ENCODE data around the gene TREML4.

TREML4 gene

DNA sequence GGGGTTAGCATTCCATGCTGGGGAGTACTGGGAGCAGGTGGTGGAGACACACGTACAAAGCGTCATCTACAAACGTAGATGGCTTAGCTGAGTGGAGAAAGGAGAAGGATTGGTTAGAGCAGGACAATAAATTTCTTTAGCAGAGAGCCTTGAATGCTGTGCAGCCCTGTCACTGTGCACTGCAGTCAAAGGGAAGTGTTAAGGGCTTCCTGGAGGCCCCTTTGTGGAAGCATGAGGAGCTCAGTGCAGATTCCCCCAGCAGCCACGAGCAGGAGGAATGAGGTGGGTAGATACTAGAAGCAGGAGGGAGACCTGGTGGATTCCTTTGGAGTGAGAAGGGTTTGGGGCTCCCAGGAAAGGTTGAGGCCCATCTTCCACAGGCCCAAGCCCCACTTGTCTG is 6.1 kb upstream of the TREML4 start:
- H3K36me3 ChIP-seq: no peaks in the 10 kb centered on the region
- no peak overlapping the region for H3K4me3 ChIP-seq (ENCODE audit: low read depth, low read length)
- H3K27ac ChIP-seq: no peak overlapping the region
- DNase-seq: no peak
- TF ChIP-seq, protein P1, sequence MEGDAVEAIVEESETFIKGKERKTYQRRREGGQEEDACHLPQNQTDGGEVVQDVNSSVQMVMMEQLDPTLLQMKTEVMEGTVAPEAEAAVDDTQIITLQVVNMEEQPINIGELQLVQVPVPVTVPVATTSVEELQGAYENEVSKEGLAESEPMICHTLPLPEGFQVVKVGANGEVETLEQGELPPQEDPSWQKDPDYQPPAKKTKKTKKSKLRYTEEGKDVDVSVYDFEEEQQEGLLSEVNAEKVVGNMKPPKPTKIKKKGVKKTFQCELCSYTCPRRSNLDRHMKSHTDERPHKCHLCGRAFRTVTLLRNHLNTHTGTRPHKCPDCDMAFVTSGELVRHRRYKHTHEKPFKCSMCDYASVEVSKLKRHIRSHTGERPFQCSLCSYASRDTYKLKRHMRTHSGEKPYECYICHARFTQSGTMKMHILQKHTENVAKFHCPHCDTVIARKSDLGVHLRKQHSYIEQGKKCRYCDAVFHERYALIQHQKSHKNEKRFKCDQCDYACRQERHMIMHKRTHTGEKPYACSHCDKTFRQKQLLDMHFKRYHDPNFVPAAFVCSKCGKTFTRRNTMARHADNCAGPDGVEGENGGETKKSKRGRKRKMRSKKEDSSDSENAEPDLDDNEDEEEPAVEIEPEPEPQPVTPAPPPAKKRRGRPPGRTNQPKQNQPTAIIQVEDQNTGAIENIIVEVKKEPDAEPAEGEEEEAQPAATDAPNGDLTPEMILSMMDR (IDR thresholded peaks at IDR 0.05; ENCODE audit: low read depth, low read length): no peak
- H3K9me3 ChIP-seq (ENCODE audit: severe bottlenecking): peaks cover 6% of the 10 kb centered on the region
- H3K27me3 ChIP-seq (ENCODE audit: insufficient read depth, low read depth, severe bottlenecking): peaks cover 3% of the 10 kb centered on the region

DNA sequence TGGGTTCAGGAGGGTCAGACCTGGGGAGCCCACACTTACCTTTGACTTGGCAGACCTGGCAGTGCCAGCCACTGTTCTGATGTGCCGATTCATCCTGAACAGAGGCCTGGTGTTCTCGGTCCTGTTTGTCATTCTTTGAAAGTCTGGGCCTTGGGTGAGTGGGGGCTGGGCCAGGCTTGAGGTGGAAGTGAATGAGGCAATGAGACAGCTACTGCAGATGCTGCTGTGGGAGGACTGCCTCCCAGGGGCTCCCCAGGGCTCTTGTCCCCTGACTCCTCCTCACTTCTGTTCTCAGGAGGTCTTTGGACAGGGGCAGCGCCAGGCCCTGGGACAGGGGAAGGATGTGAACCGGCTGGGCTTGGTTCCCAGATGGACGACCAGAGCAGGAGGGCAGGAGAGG is 5.6 kb upstream of the TREML4 start:
- Histone ChIP-seq H3K4me3 (ENCODE audit: low read depth, low read length) (no peak overlapping the region), H3K9me3 (ENCODE audit: severe bottlenecking) (peaks cover 6% of the 10 kb centered on the region), H3K36me3 (no peaks in the 10 kb centered on the region), H3K27me3 (ENCODE audit: insufficient read depth, low read depth, severe bottlenecking) (peaks cover 3% of the 10 kb centered on the region), H3K27ac (no peak overlapping the region)
- no peak for DNase-seq
- TF ChIP-seq, protein P1 (IDR thresholded peaks at IDR 0.05; ENCODE audit: low read depth, low read length): no peak

DNA sequence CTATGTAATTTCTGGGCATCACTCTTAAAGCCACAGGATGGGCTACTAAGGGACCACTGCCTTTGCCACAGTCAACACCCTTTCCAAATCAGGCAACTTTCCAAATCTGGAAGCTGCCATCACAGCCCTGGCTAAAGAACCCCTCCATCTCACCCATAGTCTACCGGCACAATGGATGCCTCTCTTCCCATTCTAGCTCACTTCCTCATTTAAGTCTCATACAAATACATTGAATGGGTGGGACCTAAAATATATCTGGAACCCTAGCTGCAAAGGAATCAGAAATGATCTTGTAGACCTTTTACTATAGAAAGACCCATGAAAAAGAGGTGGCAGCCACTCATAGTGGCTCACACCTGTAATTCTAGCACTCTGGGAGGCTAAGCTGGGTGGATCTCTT is 3.3 kb upstream of the TREML4 start:
- Histone ChIP-seq H3K9me3 (ENCODE audit: severe bottlenecking) (peaks cover 6% of the 10 kb centered on the region), H3K36me3 (no peaks in the 10 kb centered on the region), H3K4me3 (ENCODE audit: low read depth, low read length) (no peak overlapping the region), H3K27ac (no peak overlapping the region), H3K27me3 (ENCODE audit: insufficient read depth, low read depth, severe bottlenecking) (peaks cover 3% of the 10 kb centered on the region)
- TF ChIP-seq, protein P1 (IDR thresholded peaks at IDR 0.05; ENCODE audit: low read depth, low read length): no peak
- DNase-seq: no peak

DNA sequence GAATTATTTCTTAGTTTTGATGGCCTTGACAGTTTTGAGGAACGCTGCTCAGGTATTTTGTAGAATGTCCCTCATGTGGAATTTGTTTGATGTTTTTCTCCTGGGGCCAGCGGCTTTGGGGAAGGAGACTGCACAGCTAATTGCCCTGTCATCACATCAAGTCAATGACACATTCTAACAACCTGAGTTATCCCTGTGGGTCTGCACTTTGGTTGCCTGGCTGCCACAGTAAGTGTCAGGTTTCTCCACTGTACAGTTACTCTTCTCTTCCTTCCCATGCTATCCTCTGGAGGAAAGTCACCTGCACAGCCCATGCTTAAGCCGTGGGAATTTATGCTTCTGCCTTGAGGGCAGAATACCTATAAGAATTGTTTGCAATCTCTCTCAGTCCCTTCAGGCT is 1.4 kb upstream of the TREML4 start:
- Histone ChIP-seq H3K9me3 (ENCODE audit: severe bottlenecking) (no peaks in the 10 kb centered on the region), H3K4me3 (ENCODE audit: low read depth, low read length) (no peak overlapping the region), H3K27ac (no peak overlapping the region), H3K36me3 (no peaks in the 10 kb centered on the region), H3K27me3 (ENCODE audit: insufficient read depth, low read depth, severe bottlenecking) (peaks cover 3% of the 10 kb centered on the region)
- DNase-seq: no peak
- TF ChIP-seq, protein P1 (IDR thresholded peaks at IDR 0.05; ENCODE audit: low read depth, low read length): no peak

DNA sequence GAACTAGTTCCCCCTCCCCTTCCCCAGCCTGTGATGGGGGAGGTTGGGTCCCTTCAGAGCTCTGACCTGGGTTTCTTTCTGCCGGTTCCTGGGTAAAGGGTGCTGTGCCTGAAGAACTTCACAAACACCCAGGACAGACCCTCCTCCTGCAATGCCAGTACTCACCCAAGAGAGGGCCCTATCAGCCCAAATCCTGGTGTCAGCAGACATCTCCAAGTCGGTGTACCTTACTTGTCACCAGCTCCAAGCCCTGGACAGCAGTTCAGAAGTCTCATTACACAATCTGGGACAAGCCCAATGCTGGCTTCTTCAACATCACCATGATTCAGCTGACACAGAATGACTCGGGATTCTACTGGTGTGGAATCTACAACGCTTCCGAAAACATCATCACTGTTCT is 467 bp downstream of the TREML4 start:
- Histone ChIP-seq H3K27ac (no peak overlapping the region), H3K9me3 (ENCODE audit: severe bottlenecking) (no peaks in the 10 kb centered on the region), H3K36me3 (no peaks in the 10 kb centered on the region), H3K4me3 (ENCODE audit: low read depth, low read length) (no peak overlapping the region), H3K27me3 (ENCODE audit: insufficient read depth, low read depth, severe bottlenecking) (peaks cover 6% of the 10 kb centered on the region)
- TF ChIP-seq, protein P1 (IDR thresholded peaks at IDR 0.05; ENCODE audit: low read depth, low read length): peak; percentile 33; the same call in 1 of the 2 replicates
- no peak for DNase-seq

DNA sequence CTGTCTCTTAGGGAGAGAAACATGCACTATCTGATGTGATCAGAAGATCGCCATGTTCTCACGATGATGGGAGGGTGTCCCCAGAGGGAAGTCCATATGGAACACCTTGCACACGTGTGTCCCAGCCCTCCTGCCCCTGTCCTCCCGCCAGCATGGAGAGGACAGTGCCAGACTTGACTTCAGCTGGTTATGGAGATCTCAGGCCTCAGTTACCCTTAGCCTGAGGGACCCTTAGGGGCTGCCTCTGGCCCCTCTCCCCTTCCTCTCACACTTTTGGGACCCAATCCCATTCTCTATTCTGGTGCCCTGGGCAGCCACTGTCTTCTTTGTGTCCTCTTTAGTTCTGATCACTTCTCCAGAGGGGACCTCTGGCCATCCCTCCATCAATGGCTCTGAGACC is 1.6 kb downstream of the TREML4 start:
- H3K36me3 ChIP-seq: no peaks in the 10 kb centered on the region
- H3K27ac ChIP-seq: no peak overlapping the region
- H3K4me3 ChIP-seq (ENCODE audit: low read depth, low read length): no peak overlapping the region
- no peaks in the 10 kb centered on the region for H3K9me3 ChIP-seq (ENCODE audit: severe bottlenecking)
- peaks cover 7% of the 10 kb centered on the region for H3K27me3 ChIP-seq (ENCODE audit: insufficient read depth, low read depth, severe bottlenecking)
- DNase-seq: no peak
- TF ChIP-seq, protein P1 (IDR thresholded peaks at IDR 0.05; ENCODE audit: low read depth, low read length): no peak

Data from WERI-Rb-1 (cell line).